ENCODE measurements around the gene THSD7B.

DNA sequence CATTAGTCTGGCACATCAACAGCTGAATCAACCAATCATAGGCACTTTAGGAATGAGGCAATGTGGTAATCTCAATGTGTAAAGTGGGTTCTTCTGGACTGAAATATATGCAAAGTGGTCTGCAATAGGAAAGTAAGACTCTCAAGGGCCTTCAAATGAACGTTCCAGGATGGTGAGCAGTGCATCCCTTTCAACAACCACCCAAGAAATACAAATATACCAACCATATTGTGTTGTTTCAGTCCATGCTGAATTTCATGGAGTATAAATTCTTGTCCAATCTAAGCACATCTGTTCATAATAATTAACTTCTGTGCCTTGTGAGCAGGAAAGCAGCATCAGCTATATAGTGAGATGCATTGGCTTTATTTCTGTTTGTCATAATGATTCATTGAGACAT, 556.2 kb downstream of the THSD7B start:
- TF ChIP-seq, protein P1, sequence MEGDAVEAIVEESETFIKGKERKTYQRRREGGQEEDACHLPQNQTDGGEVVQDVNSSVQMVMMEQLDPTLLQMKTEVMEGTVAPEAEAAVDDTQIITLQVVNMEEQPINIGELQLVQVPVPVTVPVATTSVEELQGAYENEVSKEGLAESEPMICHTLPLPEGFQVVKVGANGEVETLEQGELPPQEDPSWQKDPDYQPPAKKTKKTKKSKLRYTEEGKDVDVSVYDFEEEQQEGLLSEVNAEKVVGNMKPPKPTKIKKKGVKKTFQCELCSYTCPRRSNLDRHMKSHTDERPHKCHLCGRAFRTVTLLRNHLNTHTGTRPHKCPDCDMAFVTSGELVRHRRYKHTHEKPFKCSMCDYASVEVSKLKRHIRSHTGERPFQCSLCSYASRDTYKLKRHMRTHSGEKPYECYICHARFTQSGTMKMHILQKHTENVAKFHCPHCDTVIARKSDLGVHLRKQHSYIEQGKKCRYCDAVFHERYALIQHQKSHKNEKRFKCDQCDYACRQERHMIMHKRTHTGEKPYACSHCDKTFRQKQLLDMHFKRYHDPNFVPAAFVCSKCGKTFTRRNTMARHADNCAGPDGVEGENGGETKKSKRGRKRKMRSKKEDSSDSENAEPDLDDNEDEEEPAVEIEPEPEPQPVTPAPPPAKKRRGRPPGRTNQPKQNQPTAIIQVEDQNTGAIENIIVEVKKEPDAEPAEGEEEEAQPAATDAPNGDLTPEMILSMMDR (IDR thresholded peaks at IDR 0.05 in 8 of 11, conservative IDR thresholded peaks at IDR 0.05 in 3 of 11): no peak
- no peak for TF ChIP-seq POLR2A (IDR thresholded peaks at IDR 0.05)

Measured in spleen (tissue), 7 donors.